Breast epithelium (tissue), 3 donors: Measurements from ENCODE around the gene NDUFA7.

Source experiments
- POLR2A ChIP-seq: fragments of 450-650 bp; IDR thresholded peaks from one replicate; pipeline ENCODE4 v1.6.1; 2016; ENCODE audit warnings: antibody characterized with exemption, mild to moderate bottlenecking, moderate library complexity
- POLR2AphosphoS5 ChIP-seq, 3 donors: sonication (generic); formaldehyde crosslinking; IDR thresholded peaks; one replicate each; pipeline ENCODE4 v1.6.1; 2017; ENCODE audit warnings: antibody characterized with exemption in 3 of 3
- TF ChIP-seq, protein P1 (sequence below), 3 donors: fragments of 450-650 bp; IDR thresholded peaks; one replicate each; pipeline ENCODE4 v1.5.1; 2016 to 2017; ENCODE audit warnings: antibody characterized with exemption in 3 of 3, mild to moderate bottlenecking in 3 of 3, moderate library complexity in 3 of 3

DNA sequence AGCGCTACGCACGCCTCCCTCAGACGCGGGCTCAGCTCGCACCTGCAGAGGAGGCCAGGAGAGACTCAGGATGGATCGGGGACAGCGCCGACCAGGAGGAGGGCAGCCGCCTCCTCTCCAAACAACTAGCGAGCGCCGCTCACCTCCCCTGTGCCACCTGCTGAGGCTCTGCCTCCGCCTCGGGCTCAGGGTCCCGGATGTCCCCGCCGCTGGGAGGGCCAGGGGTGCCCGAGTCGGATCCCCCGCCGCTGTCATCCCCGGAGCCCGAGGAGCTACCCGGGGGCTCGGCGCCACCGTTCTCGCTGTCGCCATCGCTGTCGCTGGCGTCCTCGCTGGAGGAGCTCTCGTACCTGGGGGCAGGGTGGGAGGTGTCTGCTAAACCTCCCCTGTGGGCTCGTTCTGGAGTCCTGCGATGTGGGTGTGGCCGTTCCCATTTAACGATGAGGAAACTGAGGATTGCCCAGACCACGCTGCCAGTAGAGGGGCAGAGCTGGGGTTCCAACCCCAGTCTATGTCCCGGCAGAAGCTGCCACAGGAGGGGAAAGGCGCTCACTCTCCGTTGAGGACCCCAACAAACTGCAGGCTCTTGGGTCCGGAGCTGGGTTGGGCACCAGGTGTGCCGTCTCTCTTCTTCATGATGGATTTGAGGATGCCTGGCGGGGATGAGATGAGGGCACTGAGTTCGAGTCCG lies 12.7 kb upstream of the NDUFA7 start:
- TF ChIP-seq, protein P1, sequence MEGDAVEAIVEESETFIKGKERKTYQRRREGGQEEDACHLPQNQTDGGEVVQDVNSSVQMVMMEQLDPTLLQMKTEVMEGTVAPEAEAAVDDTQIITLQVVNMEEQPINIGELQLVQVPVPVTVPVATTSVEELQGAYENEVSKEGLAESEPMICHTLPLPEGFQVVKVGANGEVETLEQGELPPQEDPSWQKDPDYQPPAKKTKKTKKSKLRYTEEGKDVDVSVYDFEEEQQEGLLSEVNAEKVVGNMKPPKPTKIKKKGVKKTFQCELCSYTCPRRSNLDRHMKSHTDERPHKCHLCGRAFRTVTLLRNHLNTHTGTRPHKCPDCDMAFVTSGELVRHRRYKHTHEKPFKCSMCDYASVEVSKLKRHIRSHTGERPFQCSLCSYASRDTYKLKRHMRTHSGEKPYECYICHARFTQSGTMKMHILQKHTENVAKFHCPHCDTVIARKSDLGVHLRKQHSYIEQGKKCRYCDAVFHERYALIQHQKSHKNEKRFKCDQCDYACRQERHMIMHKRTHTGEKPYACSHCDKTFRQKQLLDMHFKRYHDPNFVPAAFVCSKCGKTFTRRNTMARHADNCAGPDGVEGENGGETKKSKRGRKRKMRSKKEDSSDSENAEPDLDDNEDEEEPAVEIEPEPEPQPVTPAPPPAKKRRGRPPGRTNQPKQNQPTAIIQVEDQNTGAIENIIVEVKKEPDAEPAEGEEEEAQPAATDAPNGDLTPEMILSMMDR (IDR thresholded peaks at IDR 0.05): no peak
- TF ChIP-seq POLR2AphosphoS5 (IDR thresholded peaks at IDR 0.05) (no peak), POLR2A (no peak)
